HepG2 (cell line): ENCODE results near the gene TMED6. TPM values are rescaled to one million over a fixed set of nuclear protein-coding genes. Genes with fewer than 3 reads are reported as not detected.

Experiments used
- ASH2L ChIP-seq: fragments of 300-600, 200-600 bp; sonication (generic); IDR thresholded peaks from 2 replicates; pipeline ENCODE4 v1.7.0; 2017; ENCODE audit warnings: low read depth, mild to moderate bottlenecking, moderate library complexity, mixed read lengths, low read length; ENCODE audit not compliant: insufficient read length
- EEA1 ChIP-seq: sonication (generic); formaldehyde crosslinking; IDR thresholded peaks from 2 replicates; pipeline ENCODE4 v1.5.1; 2020; ENCODE audit warnings: mild to moderate bottlenecking, missing genetic modification reagents, borderline replicate concordance
- NR0B2 ChIP-seq: sonication (generic); formaldehyde crosslinking; IDR thresholded peaks from 2 replicates; pipeline ENCODE4 v1.4.0; 2020; ENCODE audit warnings: mild to moderate bottlenecking, missing genetic modification reagents
- SUZ12 ChIP-seq: fragments of 150-350 bp; IDR thresholded peaks from 2 replicates; pipeline ENCODE4 v1.6.1; 2014; ENCODE audit warnings: low read depth, low read length
- SYNCRIP ChIP-seq: fragments of 200-400 bp; formaldehyde crosslinking; IDR thresholded peaks from 2 replicates; pipeline ENCODE4 v1.6.1; 2018; ENCODE audit warnings: mild to moderate bottlenecking, low read depth, low read length; ENCODE audit not compliant: insufficient read depth
- TBX2 ChIP-seq: sonication (generic); formaldehyde crosslinking; IDR thresholded peaks from 2 replicates; pipeline ENCODE4 v1.5.0; 2020; ENCODE audit warnings: missing genetic modification reagents, mild to moderate bottlenecking, borderline replicate concordance
- TFAP4 ChIP-seq: sonication (generic); IDR thresholded peaks from 2 replicates; pipeline ENCODE4 v1.6.1; 2016; ENCODE audit warnings: low read depth, borderline replicate concordance
- ZBTB21 ChIP-seq: sonication (generic); formaldehyde crosslinking; IDR thresholded peaks from 2 replicates; pipeline ENCODE4 v1.4.0; 2020; ENCODE audit warnings: missing genetic modification reagents
- ZMYM3 ChIP-seq: sonication (generic); formaldehyde crosslinking; IDR thresholded peaks from 2 replicates; pipeline ENCODE4 v1.5.1; 2020; ENCODE audit warnings: mild to moderate bottlenecking, missing genetic modification reagents
- ZNF292 ChIP-seq: sonication (generic); formaldehyde crosslinking; IDR thresholded peaks from 2 replicates; pipeline ENCODE4 v1.8.1; 2022; ENCODE audit warnings: mild to moderate bottlenecking, low read depth, missing genetic modification reagents, borderline replicate concordance
- ZNF331 ChIP-seq: sonication (generic); formaldehyde crosslinking; IDR thresholded peaks from 2 replicates; pipeline ENCODE4 v1.4.0; 2020; ENCODE audit warnings: missing genetic modification reagents
- ZNF335 ChIP-seq: sonication (generic); formaldehyde crosslinking; IDR thresholded peaks from 2 replicates; pipeline ENCODE4 v1.4.0; 2020; ENCODE audit warnings: missing genetic modification reagents
- ZNF382 ChIP-seq: sonication (generic); formaldehyde crosslinking; IDR thresholded peaks from 2 replicates; pipeline ENCODE4 v1.5.0; 2020; ENCODE audit warnings: missing genetic modification reagents, mild to moderate bottlenecking, borderline replicate concordance
- ZNF547 ChIP-seq: sonication (generic); formaldehyde crosslinking; IDR thresholded peaks from 2 replicates; pipeline ENCODE4 v1.5.1; 2020; ENCODE audit warnings: mild to moderate bottlenecking, missing genetic modification reagents
- ZNF552 ChIP-seq: sonication (generic); formaldehyde crosslinking; IDR thresholded peaks from 2 replicates; pipeline ENCODE4 v1.9.0; 2022; ENCODE audit warnings: missing genetic modification reagents, mild to moderate bottlenecking, borderline replicate concordance
- ZNF569 ChIP-seq: sonication (generic); formaldehyde crosslinking; IDR thresholded peaks from 2 replicates; pipeline ENCODE4 v1.5.0; 2020; ENCODE audit warnings: mild to moderate bottlenecking, missing genetic modification reagents, moderate library complexity, borderline replicate concordance
- ZNF672 ChIP-seq: sonication (generic); formaldehyde crosslinking; IDR thresholded peaks from 2 replicates; pipeline ENCODE4 v1.8.1; 2022; ENCODE audit warnings: missing genetic modification reagents
- ZNF777 ChIP-seq: sonication (generic); formaldehyde crosslinking; IDR thresholded peaks from 2 replicates; pipeline ENCODE4 v1.4.0; 2020; ENCODE audit warnings: missing genetic modification reagents
- ZNF800 ChIP-seq: sonication (generic); formaldehyde crosslinking; IDR thresholded peaks from 2 replicates; pipeline ENCODE4 v1.4.0; 2020; ENCODE audit warnings: missing genetic modification reagents
- polyA plus RNA-seq, 8 experiments: library from polyadenylated mRNA; depleted of rRNA in 3 of 8; stranded (reverse) in 7 of 8; unstranded in 1 of 8; fragments of >200 nt; fragmentation: Illumina TruSeq in 4 of 8; extraction: Trizol in 4 of 8; gene quantifications; 2 replicates each; pipeline versions ENCODE4 v1.2.1 to v1.2.3, GENCODE V29; 2011 to 2016; ENCODE audit warnings: low read depth in 4 of 8, missing spikeins in 1 of 8, mixed read lengths in 1 of 8; ENCODE audit not compliant: insufficient read depth in 1 of 8
- total RNA-seq, 5 experiments: library from RNA; depleted of rRNA; stranded (reverse); fragments of >200 nt; fragmentation: Illumina TruSeq; extraction: Trizol; gene quantifications; 2 replicates each; pipeline ENCODE4 v1.2.3, GENCODE V29; 2016; ENCODE audit warnings: low read depth in 1 of 5
- TF ChIP-seq, protein P1 (sequence below): sonication (generic); formaldehyde crosslinking; IDR thresholded peaks from 2 replicates; pipeline ENCODE4 v1.4.0; 2020; ENCODE audit warnings: missing genetic modification reagents
- TF ChIP-seq, protein P2 (sequence below): fragments of 450-650 bp; IDR thresholded peaks from 2 replicates; pipeline ENCODE4 v1.6.1; 2017; ENCODE audit warnings: mild to moderate bottlenecking

Gene TMED6
- total and polyA plus RNA-seq, 2 of the 13 experiments (the other 11 are each of a cell fraction or from before 2014, with no cell fraction given): 9.8 to 14.4 TPM

DNA sequence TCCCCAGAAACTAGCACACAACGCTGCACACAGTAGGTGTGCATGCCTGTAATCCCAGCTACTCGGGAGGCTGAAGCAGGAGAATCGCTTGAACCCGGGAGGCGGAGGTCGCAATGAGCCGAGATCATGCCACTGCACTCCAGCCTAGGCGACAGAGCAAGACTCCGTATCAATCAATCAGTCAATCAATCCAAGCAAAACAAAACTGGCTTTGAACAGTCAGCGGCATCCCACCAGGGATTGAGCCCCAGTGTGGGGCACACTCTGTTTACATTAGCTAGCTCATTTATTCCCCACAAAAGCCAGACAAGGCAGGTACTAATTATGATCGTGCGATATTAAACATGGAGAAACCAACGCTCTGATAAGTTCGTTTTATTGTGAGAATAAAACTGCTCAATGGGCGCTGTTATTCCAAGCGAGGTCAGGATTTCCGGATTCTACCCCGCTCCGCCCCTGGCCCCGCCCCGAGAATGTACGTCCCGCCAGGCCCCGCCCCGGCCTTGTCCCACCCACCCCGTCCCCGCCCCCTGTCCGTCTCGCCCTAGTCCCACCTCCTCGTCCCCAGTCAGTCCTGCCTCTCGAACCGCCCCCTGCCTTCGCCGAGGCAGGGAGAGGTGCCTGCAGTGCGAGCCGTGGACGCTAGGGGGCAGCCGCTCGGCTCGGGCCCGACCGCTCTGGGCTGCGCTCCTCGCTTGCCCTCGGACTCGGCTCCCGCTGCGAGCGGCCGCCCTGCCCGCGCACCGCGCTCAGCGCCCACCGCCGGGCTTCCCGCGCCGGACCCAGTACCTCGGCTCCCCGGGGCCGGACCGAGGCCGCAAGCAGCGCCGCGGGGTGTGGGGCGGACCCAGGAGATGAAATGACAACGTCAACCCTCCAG lies 40.7 kb downstream of the TMED6 start, which contains the start of gene VPS4A (continued):
- TF ChIP-seq, protein P1, sequence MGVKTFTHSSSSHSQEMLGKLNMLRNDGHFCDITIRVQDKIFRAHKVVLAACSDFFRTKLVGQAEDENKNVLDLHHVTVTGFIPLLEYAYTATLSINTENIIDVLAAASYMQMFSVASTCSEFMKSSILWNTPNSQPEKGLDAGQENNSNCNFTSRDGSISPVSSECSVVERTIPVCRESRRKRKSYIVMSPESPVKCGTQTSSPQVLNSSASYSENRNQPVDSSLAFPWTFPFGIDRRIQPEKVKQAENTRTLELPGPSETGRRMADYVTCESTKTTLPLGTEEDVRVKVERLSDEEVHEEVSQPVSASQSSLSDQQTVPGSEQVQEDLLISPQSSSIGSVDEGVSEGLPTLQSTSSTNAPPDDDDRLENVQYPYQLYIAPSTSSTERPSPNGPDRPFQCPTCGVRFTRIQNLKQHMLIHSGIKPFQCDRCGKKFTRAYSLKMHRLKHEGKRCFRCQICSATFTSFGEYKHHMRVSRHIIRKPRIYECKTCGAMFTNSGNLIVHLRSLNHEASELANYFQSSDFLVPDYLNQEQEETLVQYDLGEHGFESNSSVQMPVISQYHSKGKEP (CRISPR knock-in tag): 0 out of 2 replicates have a peak, but pooled peaks have one; percentile 29
- TF ChIP-seq EEA1 (CRISPR knock-in tag) (no peak), ZNF331 (CRISPR knock-in tag) (peak; percentile 89), ZNF777 (no peak), ZNF335 (peak; percentile 58; the same call in 1 of the 2 replicates), ZNF292 (CRISPR knock-in tag) (no peak), ZNF552 (no peak), ZNF672 (CRISPR knock-in tag) (0 out of 2 replicates have a peak, but pooled peaks have one; percentile 82), ZNF800 (no peak), ZNF569 (CRISPR knock-in tag) (no peak), ASH2L (no peak), ZNF547 (CRISPR knock-in tag) (peak; percentile 79), ZBTB21 (CRISPR knock-in tag) (no peak; the same call in 1 of the 2 replicates), ZMYM3 (peak; percentile 82), SUZ12 (no peak), TFAP4 (peak; percentile 26; the same call in 1 of the 2 replicates), NR0B2 (CRISPR knock-in tag) (peak; percentile 53), SYNCRIP (no peak), TBX2 (CRISPR knock-in tag) (peak; percentile 71; the same call in 1 of the 2 replicates), ZNF382 (CRISPR knock-in tag) (no peak)
- TF ChIP-seq, protein P2, sequence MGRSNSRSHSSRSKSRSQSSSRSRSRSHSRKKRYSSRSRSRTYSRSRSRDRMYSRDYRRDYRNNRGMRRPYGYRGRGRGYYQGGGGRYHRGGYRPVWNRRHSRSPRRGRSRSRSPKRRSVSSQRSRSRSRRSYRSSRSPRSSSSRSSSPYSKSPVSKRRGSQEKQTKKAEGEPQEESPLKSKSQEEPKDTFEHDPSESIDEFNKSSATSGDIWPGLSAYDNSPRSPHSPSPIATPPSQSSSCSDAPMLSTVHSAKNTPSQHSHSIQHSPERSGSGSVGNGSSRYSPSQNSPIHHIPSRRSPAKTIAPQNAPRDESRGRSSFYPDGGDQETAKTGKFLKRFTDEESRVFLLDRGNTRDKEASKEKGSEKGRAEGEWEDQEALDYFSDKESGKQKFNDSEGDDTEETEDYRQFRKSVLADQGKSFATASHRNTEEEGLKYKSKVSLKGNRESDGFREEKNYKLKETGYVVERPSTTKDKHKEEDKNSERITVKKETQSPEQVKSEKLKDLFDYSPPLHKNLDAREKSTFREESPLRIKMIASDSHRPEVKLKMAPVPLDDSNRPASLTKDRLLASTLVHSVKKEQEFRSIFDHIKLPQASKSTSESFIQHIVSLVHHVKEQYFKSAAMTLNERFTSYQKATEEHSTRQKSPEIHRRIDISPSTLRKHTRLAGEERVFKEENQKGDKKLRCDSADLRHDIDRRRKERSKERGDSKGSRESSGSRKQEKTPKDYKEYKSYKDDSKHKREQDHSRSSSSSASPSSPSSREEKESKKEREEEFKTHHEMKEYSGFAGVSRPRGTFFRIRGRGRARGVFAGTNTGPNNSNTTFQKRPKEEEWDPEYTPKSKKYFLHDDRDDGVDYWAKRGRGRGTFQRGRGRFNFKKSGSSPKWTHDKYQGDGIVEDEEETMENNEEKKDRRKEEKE: no peak
